Adrenal gland (tissue), 12 donors: ENCODE results near the gene SYT13. TPM values are rescaled to one million over a fixed set of nuclear protein-coding genes. Genes with fewer than 3 reads are reported as not detected.
A peak's percentile ranks its signal among the peaks of the same experiment; 100 is the strongest.
"Not testable (repeated sequence)": the region's sequence is repeated elsewhere in the genome, so short reads cannot be mapped to it uniquely, and the experiment has no call there.

Experiments used
- DNase-seq, 7 donors: peaks; one replicate each; pipeline ENCODE4 v3.0.0-alpha.2; 2019 to 2020
- H3K27ac ChIP-seq, 5 donors: fragments of 200-600 bp; sonication (generic) in 4 of 5; 1 replicate in 3 of 5; 2 replicates in 2 of 5; pipeline versions ENCODE4 v1.5.1 to v1.8.0; 2016 to 2020; ENCODE audit warnings: mild to moderate bottlenecking in 1 of 5
- H3K27me3 ChIP-seq: fragments of 200-600 bp; 2 replicates; pipeline ENCODE4 v1.8.0; 2021
- H3K36me3 ChIP-seq, 2 donors: fragments of 200-600 bp; replicated peaks in 1 of 2; 1 replicate in 1 of 2; 2 replicates in 1 of 2; pipeline versions ENCODE4 v1.5.1 to v1.8.0; 2018 to 2022
- H3K4me1 ChIP-seq, 2 donors: fragments of 200-600 bp; replicated peaks in 1 of 2; 1 replicate in 1 of 2; 2 replicates in 1 of 2; pipeline versions ENCODE4 v1.5.1 to v1.8.0; 2018 to 2021
- H3K4me3 ChIP-seq, 4 donors: fragments of 200-600 bp; sonication (generic) in 3 of 4; one replicate each; pipeline ENCODE4 v1.5.1; 2016 to 2018
- H3K9me3 ChIP-seq, 3 donors: fragments of 200-600 bp; sonication (generic) in 1 of 3; replicated peaks in 1 of 3; 1 replicate in 2 of 3; 2 replicates in 1 of 3; pipeline versions ENCODE4 v1.5.1 to v1.8.0; 2016 to 2021
- CTCF ChIP-seq, 6 experiments: fragments of 450-650 bp in 4 of 6; fragments of 200-600 bp in 2 of 6; sonication (generic) in 1 of 6; IDR thresholded peaks; 1 replicate in 5 of 6; 2 replicates in 1 of 6; pipeline versions ENCODE4 v1.5.1 to v1.8.0; 2016 to 2021; ENCODE audit warnings: antibody characterized with exemption in 6 of 6, mild to moderate bottlenecking in 2 of 6, moderate library complexity in 1 of 6
- POLR2A ChIP-seq, 2 donors: fragments of 450-650 bp; IDR thresholded peaks; one replicate each; pipeline ENCODE4 v1.6.1; 2017; ENCODE audit warnings: antibody characterized with exemption in 2 of 2, mild to moderate bottlenecking in 2 of 2, moderate library complexity in 1 of 2
- WGBS, 4 donors: extraction: QIAGEN DNeasy Blood & Tissue Kit in 2 of 4; methylation state at CpG; one replicate each; pipeline versions ENCODE4 v1.1.5 to v1.1.7; 2013 to 2017; 5-methylcytosine and 5-hydroxymethylcytosine counted together
- intact Hi-C, 2 donors: fragments of 100-400 bp; cut with DNase I; formaldehyde crosslinking; loops; one replicate each; pipeline versions ENCODE4 v1.14.1 to v1.15.0; 2022 to 2023
- polyA plus RNA-seq, 3 donors: library from polyadenylated mRNA; stranded (reverse); fragments of 200-250 nt in 2 of 3; fragments of 350-450 nt in 1 of 3; fragmentation: Illumina TruSeq in 1 of 3; extraction: RNeasy Lipid Tissue Mini Kit (QIAGEN cat#74804) in 1 of 3; gene quantifications; one replicate each; pipeline ENCODE4 v1.2.3, GENCODE V29; 2013 to 2014
- total RNA-seq, 9 donors: library from RNA; depleted of rRNA in 4 of 9; stranded (reverse); fragments of >200 nt in 4 of 9; fragments of 120-200 nt in 1 of 9; fragmentation: NEBNext Ultra II Directional in 1 of 9; extraction: Animal tissue kit (Norgen Biotek cat#: 25700) in 1 of 9; gene quantifications; one replicate each; pipeline versions ENCODE4 v1.1.0 to v1.2.4, GENCODE V29; 2013 to 2023
- donor health status: healthy with polysubstance abuse.
- donor health status: Bipolar disorder and iron deficiency.
- donor health status: DM: yes; HTN: yes; CAD: no.
- donor health status: DM: no; HTN: no; CAD: no.
- donor health status: DM: no; HTN: no; CAD: no.
- donor health status: DM: yes; HTN: yes; CAD: no.

Gene SYT13
- total and polyA plus RNA-seq, 12 donors: 0.50 to 6.6 (median 2.7) TPM; not detected in 4

GRCh38 chr11:45250035-45250718 lies 36.0 kb downstream of the SYT13 start:
- no peak for TF ChIP-seq CTCF (IDR thresholded peaks at IDR 0.05)
- TF ChIP-seq POLR2A (IDR thresholded peaks at IDR 0.05): no peak
- intact Hi-C loops: loop anchor here in 1 of 2 donors (5.0 kb wide), 1 partner anchor 42 kb away; no protein-coding TSS in a partner anchor
- Histone ChIP-seq H3K4me1 (no peaks in the 10 kb centered on the region), H3K27me3 (no peaks in the 10 kb centered on the region), H3K36me3 (no peaks in the 10 kb centered on the region), H3K9me3 (no peaks in the 10 kb centered on the region), H3K4me3 (no peak overlapping the region), H3K27ac (no peak overlapping the region)
- DNase-seq: no peak
- 50 to 67% (median 62%) methylated on average over 3 of the region's 3 CpGs for WGBS, 4 donors

- H3K9me3 ChIP-seq, H3K36me3 ChIP-seq, H3K4me1 ChIP-seq, intact Hi-C loops, H3K4me3 ChIP-seq, DNase-seq, H3K27ac ChIP-seq, H3K27me3 ChIP-seq: not testable (repeated sequence)
- WGBS, 4 donors: 93 to 100% (median 97%) methylated on average over 1 of the region's 1 CpG
Measured at GRCh38 chr11:45249372-45249771, 36.8 kb downstream of the SYT13 start.

- no peak overlapping the region for H3K27ac ChIP-seq
- H3K27me3 ChIP-seq: no peaks in the 10 kb centered on the region
- H3K4me1 ChIP-seq: no peaks in the 10 kb centered on the region
- no peaks in the 10 kb centered on the region for H3K36me3 ChIP-seq
- TF ChIP-seq POLR2A (IDR thresholded peaks at IDR 0.05): no peak
- TF ChIP-seq CTCF (IDR thresholded peaks at IDR 0.05): no peak
- WGBS, 4 donors: 83 to 98% (median 94%) methylated on average over 2 of the region's 2 CpGs
- intact Hi-C loops: no loop called here
- no peaks in the 10 kb centered on the region for H3K9me3 ChIP-seq
- no peak overlapping the region for H3K4me3 ChIP-seq
- DNase-seq: no peak
Measured at GRCh38 chr11:45248501-45249011, 37.6 kb downstream of the SYT13 start.

GRCh38 chr11:45247433-45247832 lies 38.7 kb downstream of the SYT13 start:
- Histone ChIP-seq H3K4me3 (no peak overlapping the region), H3K9me3 (no peaks in the 10 kb centered on the region), H3K27ac (no peak overlapping the region), H3K27me3 (no peaks in the 10 kb centered on the region), H3K36me3 (no peaks in the 10 kb centered on the region), H3K4me1 (no peaks in the 10 kb centered on the region)
- intact Hi-C loops: no loop called here
- TF ChIP-seq CTCF (IDR thresholded peaks at IDR 0.05): no peak
- no peak for TF ChIP-seq POLR2A (IDR thresholded peaks at IDR 0.05)
- 21 to 52% (median 39%) methylated on average over 2 of the region's 2 CpGs for WGBS, 4 donors
- DNase-seq: peak in 1 of 7 donors; percentile 59

GRCh38 chr11:45246241-45246640 lies 39.9 kb downstream of the SYT13 start:
- Histone ChIP-seq H3K4me3 (no peak overlapping the region), H3K9me3 (no peaks in the 10 kb centered on the region), H3K27ac (no peak overlapping the region), H3K27me3 (no peaks in the 10 kb centered on the region), H3K4me1 (no peaks in the 10 kb centered on the region), H3K36me3 (no peaks in the 10 kb centered on the region)
- no peak for DNase-seq
- TF ChIP-seq CTCF (IDR thresholded peaks at IDR 0.05): no peak
- no peak for TF ChIP-seq POLR2A (IDR thresholded peaks at IDR 0.05)
- 90 to 94% (median 92%) methylated on average over 8 of the region's 8 CpGs for WGBS, 4 donors
- intact Hi-C loops: no loop called here
